ENCODE data around the gene NAV3. TPM values are rescaled to one million over a fixed set of nuclear protein-coding genes. Genes with fewer than 3 reads are reported as not detected.

NAV3 gene
- total and polyA plus RNA-seq, 9 donors, result 10.5 to 63.9 (median 31.5) TPM

GRCh38 chr12:78232756-78233155 is 402.1 kb downstream of the NAV3 start:
- no peaks in the 10 kb centered on the region for H3K36me3 ChIP-seq
- TF ChIP-seq POLR2A (IDR thresholded peaks at IDR 0.05), result no peak
- TF ChIP-seq EP300 (IDR thresholded peaks at IDR 0.05), result no peak
- TF ChIP-seq CTCF (IDR thresholded peaks at IDR 0.05), result no peak
- intact Hi-C loops (cut with DNase I), result no loop called here
- no peaks in the 10 kb centered on the region for H3K4me1 ChIP-seq (ENCODE audit: insufficient read depth)
- no peak overlapping the region for H3K4me3 ChIP-seq
- H3K9me3 ChIP-seq, result no peaks in the 10 kb centered on the region
- no peaks in the 10 kb centered on the region for H3K27me3 ChIP-seq
- 93 to 97% (median 94%) methylated on average over 3 of the region's 3 CpGs for WGBS, 3 donors
- H3K27ac ChIP-seq, result no peak overlapping the region
- no peak for DNase-seq

GRCh38 chr12:78236264-78236663 is 405.6 kb downstream of the NAV3 start:
- Histone ChIP-seq H3K4me1 (ENCODE audit: insufficient read depth) (no peaks in the 10 kb centered on the region), H3K4me3 (no peak overlapping the region), H3K9me3 (no peaks in the 10 kb centered on the region), H3K36me3 (no peaks in the 10 kb centered on the region), H3K27me3 (no peaks in the 10 kb centered on the region), H3K27ac (no peak overlapping the region)
- TF ChIP-seq POLR2A (IDR thresholded peaks at IDR 0.05) (no peak), CTCF (IDR thresholded peaks at IDR 0.05) (no peak), EP300 (IDR thresholded peaks at IDR 0.05) (no peak)
- WGBS, 3 donors, result 73 to 78% (median 75%) methylated on average over 1 of the region's 1 CpG
- DNase-seq, result no peak
- intact Hi-C loops (cut with DNase I), result no loop called here

- intact Hi-C loops (cut with DNase I), result no loop called here
- Histone ChIP-seq H3K27me3 (no peaks in the 10 kb centered on the region), H3K9me3 (no peaks in the 10 kb centered on the region), H3K27ac (no peak overlapping the region), H3K4me3 (no peak overlapping the region), H3K4me1 (ENCODE audit: insufficient read depth) (no peaks in the 10 kb centered on the region), H3K36me3 (no peaks in the 10 kb centered on the region)
- WGBS, 3 donors, result 74 to 92% (median 89%) methylated on average over 3 of the region's 3 CpGs
- DNase-seq, result no peak
- TF ChIP-seq POLR2A (IDR thresholded peaks at IDR 0.05) (no peak), CTCF (IDR thresholded peaks at IDR 0.05) (no peak), EP300 (IDR thresholded peaks at IDR 0.05) (no peak)
Observed at GRCh38 chr12:78239544-78239943, 408.9 kb downstream of the NAV3 start.

GRCh38 chr12:78240827-78241226 is 410.1 kb downstream of the NAV3 start:
- no peak for TF ChIP-seq EP300 (IDR thresholded peaks at IDR 0.05)
- no peak for TF ChIP-seq POLR2A (IDR thresholded peaks at IDR 0.05)
- TF ChIP-seq CTCF (IDR thresholded peaks at IDR 0.05), result no peak
- H3K27me3 ChIP-seq, result no peaks in the 10 kb centered on the region
- intact Hi-C loops (cut with DNase I), result no loop called here
- no peak overlapping the region for H3K27ac ChIP-seq
- H3K4me1 ChIP-seq (ENCODE audit: insufficient read depth), result no peaks in the 10 kb centered on the region
- no peak overlapping the region for H3K4me3 ChIP-seq
- H3K9me3 ChIP-seq, result no peaks in the 10 kb centered on the region
- DNase-seq, result no peak
- 74 to 87% (median 77%) methylated on average over 1 of the region's 1 CpG for WGBS, 3 donors
- no peaks in the 10 kb centered on the region for H3K36me3 ChIP-seq

GRCh38 chr12:78241446-78241845 is 410.8 kb downstream of the NAV3 start:
- WGBS, 3 donors, result 83 to 89% (median 84%) methylated on average over 6 of the region's 6 CpGs
- no peak for DNase-seq
- Histone ChIP-seq H3K4me1 (ENCODE audit: insufficient read depth) (no peaks in the 10 kb centered on the region), H3K9me3 (no peaks in the 10 kb centered on the region), H3K27me3 (no peaks in the 10 kb centered on the region), H3K4me3 (no peak overlapping the region), H3K27ac (no peak overlapping the region), H3K36me3 (no peaks in the 10 kb centered on the region)
- intact Hi-C loops (cut with DNase I), result no loop called here
- TF ChIP-seq POLR2A (IDR thresholded peaks at IDR 0.05) (no peak), CTCF (IDR thresholded peaks at IDR 0.05) (no peak), EP300 (IDR thresholded peaks at IDR 0.05) (no peak)
